Right lobe of liver (tissue), 6 donors: ENCODE measurements around the gene POLR3H. TPM values are rescaled to one million over a fixed set of nuclear protein-coding genes. Genes with fewer than 3 reads are reported as not detected.

Source experiments
- ATAC-seq, 4 donors: fragments of 200-7000 bp; cut with Tn5 transposase; one replicate each; pipeline ENCODE4 v1.9.1; 2020; ENCODE audit warnings: mild to moderate bottlenecking in 4 of 4, moderate library complexity in 4 of 4
- DNase-seq, 3 donors: peaks; one replicate each; pipeline ENCODE4 v3.0.0-alpha.2; 2020
- H3K27ac ChIP-seq, 3 donors: fragments of 200-600 bp; one replicate each; pipeline ENCODE4 v1.8.0; 2022
- H3K27me3 ChIP-seq, 2 donors: fragments of 200-600 bp; one replicate each; pipeline ENCODE4 v1.8.0; 2022
- H3K36me3 ChIP-seq, 4 donors: fragments of 200-600 bp; sonication (generic) in 1 of 4; one replicate each; pipeline versions ENCODE4 v1.5.1 to v1.8.0; 2017 to 2022; ENCODE audit warnings: control low read depth in 1 of 4
- H3K4me1 ChIP-seq, 4 donors: fragments of 200-600 bp; sonication (generic) in 1 of 4; one replicate each; pipeline versions ENCODE4 v1.5.1 to v1.8.0; 2017 to 2022; ENCODE audit warnings: control low read depth in 1 of 4
- H3K4me3 ChIP-seq, 3 donors: fragments of 200-600 bp; one replicate each; pipeline ENCODE4 v1.8.0; 2022
- H3K9me3 ChIP-seq, 4 donors: fragments of 200-600 bp; sonication (generic) in 1 of 4; one replicate each; pipeline versions ENCODE4 v1.5.1 to v1.8.0; 2017 to 2022; ENCODE audit warnings: control low read depth in 1 of 4
- CTCF ChIP-seq, 4 donors: fragments of 200-600 bp in 3 of 4; fragments of 450-650 bp in 1 of 4; IDR thresholded peaks; one replicate each; pipeline versions ENCODE4 v1.5.1 to v1.8.0; 2016 to 2022; ENCODE audit warnings: antibody characterized with exemption in 4 of 4, mild to moderate bottlenecking in 2 of 4
- POLR2A ChIP-seq: fragments of 450-650 bp; IDR thresholded peaks from one replicate; pipeline ENCODE4 v1.6.1; 2017; ENCODE audit warnings: antibody characterized with exemption, mild to moderate bottlenecking
- WGBS: methylation state at CpG from one replicate; pipeline ENCODE4 v1.1.6; 2018; ENCODE audit warnings: low coverage, low lambda C conversion rate; ENCODE audit not compliant: insufficient coverage; ENCODE audit errors: missing lambda C conversion rate; 5-methylcytosine and 5-hydroxymethylcytosine counted together
- intact Hi-C, 2 donors: fragments of 100-400 bp; cut with DNase I; formaldehyde crosslinking; loops; one replicate each; pipeline versions ENCODE4 v1.11.2 to v1.14.1; 2022
- total RNA-seq, 6 experiments: library from RNA; depleted of rRNA in 2 of 6; stranded (reverse); fragments of >200 nt in 2 of 6; fragmentation: NEBNext Ultra II Directional in 3 of 6; extraction: Animal tissue kit (Norgen Biotek cat#: 25700) in 3 of 6; gene quantifications; one replicate each; pipeline versions ENCODE4 v1.1.0 to v1.2.4, GENCODE V29; 2016 to 2023
- donor health status: DM: no; HTN: yes; CAD: no.
- donor health status: DM: no; HTN: no; CAD: no.
- donor health status: DM: no; HTN: no; CAD: no.
- donor health status: DM: no; HTN: yes; CAD: no.
- donor health status: DM: no; HTN: yes; CAD: no.

POLR3H gene
- total RNA-seq, 6 experiments from 2014 or later = 9.5 to 23.0 (median 18.0) TPM

- H3K4me3 ChIP-seq = no peak overlapping the region
- no peak overlapping the region for H3K27ac ChIP-seq
- peaks cover 0 to 17% (median 5%) of the 10 kb centered on the region in 4 donors for H3K4me1 ChIP-seq
- H3K9me3 ChIP-seq = no peaks in the 10 kb centered on the region
- H3K27me3 ChIP-seq = no peaks in the 10 kb centered on the region
- no peak for TF ChIP-seq CTCF (IDR thresholded peaks at IDR 0.05)
- TF ChIP-seq POLR2A = no peak
- peaks cover 3 to 61% (median 27%) of the 10 kb centered on the region in 4 donors for H3K36me3 ChIP-seq
- ATAC-seq (no peak), DNase-seq (no peak)
- WGBS = 87% methylated on average over 4 of the region's 7 CpGs
- intact Hi-C loops = no loop called here
Measured at GRCh38 chr22:41504397-41504796, 39.9 kb downstream of the POLR3H start.

GRCh38 chr22:41501209-41501608 is 43.1 kb downstream of the POLR3H start:
- Histone ChIP-seq H3K27me3 (no peaks in the 10 kb centered on the region), H3K9me3 (no peaks in the 10 kb centered on the region), H3K27ac (peak overlapping the region in 1 of 3 donors; percentile 53), H3K4me3 (no peak overlapping the region), H3K4me1 (peaks cover 0 to 27% (median 5%) of the 10 kb centered on the region in 4 donors), H3K36me3 (peaks cover 3 to 39% (median 18%) of the 10 kb centered on the region in 4 donors)
- ATAC-seq (peak; percentile 45 to 72 (median 62)), DNase-seq (no peak)
- intact Hi-C loops = no loop called here
- TF ChIP-seq CTCF (IDR thresholded peaks at IDR 0.05) (peak in 3 of 4 donors; percentile 19 to 40 (median 20)), POLR2A (no peak)
- WGBS = 89% methylated on average over 5 of the region's 5 CpGs

- intact Hi-C loops = no loop called here
- Histone ChIP-seq H3K4me3 (no peak overlapping the region), H3K4me1 (peaks cover 0 to 27% (median 5%) of the 10 kb centered on the region in 4 donors), H3K27me3 (no peaks in the 10 kb centered on the region), H3K27ac (peak overlapping the region in 1 of 3 donors; percentile 53), H3K36me3 (peaks cover 3 to 39% (median 18%) of the 10 kb centered on the region in 4 donors), H3K9me3 (no peaks in the 10 kb centered on the region)
- 52% methylated on average over 4 of the region's 7 CpGs for WGBS
- ATAC-seq = no peak
- DNase-seq = no peak
- TF ChIP-seq POLR2A (no peak), CTCF (IDR thresholded peaks at IDR 0.05) (no peak)
Measured at GRCh38 chr22:41500303-41500702, 44.0 kb downstream of the POLR3H start.

GRCh38 chr22:41499624-41500280 is 44.5 kb downstream of the POLR3H start:
- H3K4me3 ChIP-seq = no peak overlapping the region
- H3K4me1 ChIP-seq = peaks cover 0 to 27% (median 5%) of the 10 kb centered on the region in 4 donors
- H3K27ac ChIP-seq = peak overlapping the region in 1 of 3 donors; percentile 53
- H3K9me3 ChIP-seq = no peaks in the 10 kb centered on the region
- WGBS = 43% methylated on average over 10 of the region's 10 CpGs
- H3K36me3 ChIP-seq = peaks cover 0 to 39% (median 15%) of the 10 kb centered on the region in 4 donors
- no peaks in the 10 kb centered on the region for H3K27me3 ChIP-seq
- TF ChIP-seq CTCF (IDR thresholded peaks at IDR 0.05) (no peak), POLR2A (no peak)
- intact Hi-C loops = no loop called here
- peak in 2 of 3 donors; percentile 69 for DNase-seq
- peak; percentile 37 to 94 (median 70) for ATAC-seq
